Activated T-helper 1 cell treated with anti-CD3 and anti-CD28 coated beads, Interleukin-12 subunit alpha, Interleukin-12 subunit beta, Interleukin-2, Interleukin-4 antibody, amounts not matched to agents 30 ng/mL and 10 ng/mL and 1 ng/mL, durations not matched to agents 14 hours and 24 hours and 36 hours (primary cell): ENCODE measurements around the gene TEAD4. TPM values are rescaled to one million over a fixed set of nuclear protein-coding genes. Genes with fewer than 3 reads are reported as not detected.

Experiments
- total RNA-seq: library from RNA; stranded (reverse); gene quantifications from 2 replicates; pipeline ENCODE4 v1.2.3, GENCODE V29; 2022

TEAD4 gene
- total RNA-seq, 1 donor from 2014 or later, result 11.5 TPM

Other genes with a start within 250 kb of the TEAD4 start
- gene FKBP4, start 164.4 kb upstream of the TEAD4 start, total RNA-seq, result 247 and 269 TPM in 2 replicates
- gene ITFG2, start 146.7 kb upstream of the TEAD4 start, total RNA-seq, result 35.1 and 42.2 TPM in 2 replicates
- not detected in 2 replicates for gene NRIP2, start 124.4 kb upstream of the TEAD4 start, total RNA-seq
- 0.17 TPM in 1 of 2 replicates, not detected in the other for gene TEX52, start 102.4 kb upstream of the TEAD4 start, total RNA-seq
- 72.6 and 75.9 TPM in 2 replicates for gene FOXM1, start 82.2 kb upstream of the TEAD4 start, total RNA-seq
- 43.3 and 48.1 TPM in 2 replicates for gene RHNO1, start 82.2 kb upstream of the TEAD4 start, total RNA-seq
- 7.9 and 8.6 TPM in 2 replicates for gene TULP3, start 68.5 kb upstream of the TEAD4 start, total RNA-seq
- gene TSPAN9, start 118.0 kb downstream of the TEAD4 start, total RNA-seq, result 0.44 and 0.47 TPM in 2 replicates